HEK293 (cell line): Measurements from ENCODE around the gene PDE9A.

Experiments
- CTCF ChIA-PET: fragments of 350-600 bp; formaldehyde crosslinking; extraction: SDS; loops from one replicate; lab custom pipeline; 2021; ENCODE audit warnings: antibody characterized with exemption; lab: Yijun Ruan, JAX
- POLR2A ChIA-PET: fragments of 300-600 bp; formaldehyde crosslinking; extraction: SDS; loops from one replicate; lab custom pipeline; 2020; ENCODE audit warnings: antibody characterized with exemption, inconsistent platforms; lab: Yijun Ruan, JAX
- H3K27ac ChIP-seq: fragments of 200-500 bp; sonication (Bioruptor generic); 2 replicates; pipeline ENCODE4 v1.5.1; 2014; ENCODE audit warnings: low read depth, low read length, control low read depth, inconsistent platforms; ENCODE audit errors: extremely low read depth
- H3K36me3 ChIP-seq, 2 experiments: fragments of 200-500 bp in 1 of 2; sonication (Bioruptor generic) in 1 of 2; 1 replicate in 1 of 2; 2 replicates in 1 of 2; pipeline ENCODE4 v1.5.1; 2014 to 2017; ENCODE audit warnings: inconsistent platforms in 2 of 2, low read length in 2 of 2; ENCODE audit not compliant: control insufficient read depth in 2 of 2, insufficient read depth in 1 of 2
- H3K4me1 ChIP-seq: fragments of 200-500 bp; sonication (Bioruptor generic); 2 replicates; pipeline ENCODE4 v1.5.1; 2014; ENCODE audit warnings: mild to moderate bottlenecking, low read length, inconsistent platforms; ENCODE audit not compliant: control insufficient read depth, insufficient read depth
- H3K4me3 ChIP-seq: 2 replicates; pipeline ENCODE4 v1.5.1; 2011; ENCODE audit warnings: low read depth, mild to moderate bottlenecking, control low read depth, low read length, moderate library complexity
- H3K9me3 ChIP-seq: fragments of 200-500 bp; sonication (Bioruptor generic); 2 replicates; pipeline ENCODE4 v1.5.1; 2014; ENCODE audit warnings: low read depth, low read length, inconsistent platforms; ENCODE audit not compliant: control insufficient read depth, insufficient read depth
- GFI1B ChIP-seq: fragments of 450-650 bp; formaldehyde crosslinking; IDR thresholded peaks from 2 replicates; pipeline ENCODE4 v1.5.1; 2016; ENCODE audit warnings: missing biosample characterization, missing genetic modification characterization
- KLF1 ChIP-seq: fragments of 450-650 bp; formaldehyde crosslinking; IDR thresholded peaks from 2 replicates; pipeline ENCODE4 v1.5.1; 2016; ENCODE audit warnings: missing biosample characterization, missing genetic modification characterization
- KLF9 ChIP-seq: fragments of 450-650 bp; formaldehyde crosslinking; IDR thresholded peaks from 2 replicates; pipeline ENCODE4 v1.5.1; 2016; ENCODE audit warnings: missing biosample characterization, missing genetic modification characterization, low read depth
- MZF1 ChIP-seq: fragments of 450-650 bp; formaldehyde crosslinking; IDR thresholded peaks from 2 replicates; pipeline ENCODE4 v1.5.1; 2017; ENCODE audit warnings: missing biosample characterization, missing genetic modification characterization, borderline replicate concordance
- REST ChIP-seq: fragments of 450-650 bp; formaldehyde crosslinking; IDR thresholded peaks from 2 replicates; pipeline ENCODE4 v1.5.1; 2016; ENCODE audit warnings: missing biosample characterization, missing genetic modification characterization
- SCRT2 ChIP-seq: fragments of 450-650 bp; formaldehyde crosslinking; IDR thresholded peaks from 2 replicates; pipeline ENCODE4 v1.5.1; 2016; ENCODE audit warnings: missing biosample characterization, missing genetic modification characterization
- YY1 ChIP-seq: fragments of 450-650 bp; formaldehyde crosslinking; IDR thresholded peaks from 2 replicates; pipeline ENCODE4 v1.5.1; 2018; ENCODE audit warnings: missing biosample characterization, missing genetic modification characterization
- ZBTB8A ChIP-seq: fragments of 450-650 bp; formaldehyde crosslinking; IDR thresholded peaks from 2 replicates; pipeline ENCODE4 v1.5.1; 2016; ENCODE audit warnings: missing biosample characterization, missing genetic modification characterization
- ZFP41 ChIP-seq: fragments of 450-650 bp; formaldehyde crosslinking; IDR thresholded peaks from 2 replicates; pipeline ENCODE4 v1.5.1; 2016; ENCODE audit warnings: missing biosample characterization, missing genetic modification characterization, borderline replicate concordance
- ZNF114 ChIP-seq: fragments of 450-650 bp; formaldehyde crosslinking; IDR thresholded peaks from 2 replicates; pipeline ENCODE4 v1.5.0; 2017; ENCODE audit warnings: missing biosample characterization, missing genetic modification characterization
- ZNF148 ChIP-seq: fragments of 450-650 bp; formaldehyde crosslinking; IDR thresholded peaks from 2 replicates; pipeline ENCODE4 v1.5.0; 2017; ENCODE audit warnings: missing biosample characterization, missing genetic modification characterization, borderline replicate concordance
- ZNF37A ChIP-seq: fragments of 450-650 bp; IDR thresholded peaks from 2 replicates; pipeline ENCODE4 v1.5.1; 2018; ENCODE audit warnings: missing biosample characterization, missing genetic modification characterization
- ZNF561 ChIP-seq: fragments of 450-650 bp; IDR thresholded peaks from 2 replicates; pipeline ENCODE4 v1.5.1; 2018; ENCODE audit warnings: missing biosample characterization, missing genetic modification characterization, borderline replicate concordance
- ZNF580 ChIP-seq: fragments of 450-650 bp; formaldehyde crosslinking; IDR thresholded peaks from 2 replicates; pipeline ENCODE4 v1.5.1; 2016; ENCODE audit warnings: missing biosample characterization, missing genetic modification characterization
- ZNF626 ChIP-seq: fragments of 450-650 bp; sonication (Bioruptor Pico); formaldehyde crosslinking; IDR thresholded peaks from 2 replicates; pipeline ENCODE4 v1.5.1; 2018; ENCODE audit warnings: missing biosample characterization, missing genetic modification characterization, inconsistent platforms
- ZNF664 ChIP-seq: fragments of 450-650 bp; formaldehyde crosslinking; IDR thresholded peaks from 2 replicates; pipeline ENCODE4 v1.5.1; 2016; ENCODE audit warnings: missing biosample characterization, missing genetic modification characterization
- ZNF670 ChIP-seq: fragments of 450-650 bp; formaldehyde crosslinking; IDR thresholded peaks from 2 replicates; pipeline ENCODE4 v1.5.1; 2016; ENCODE audit warnings: missing biosample characterization, missing genetic modification characterization, low read depth
- ZNF792 ChIP-seq: fragments of 450-650 bp; formaldehyde crosslinking; IDR thresholded peaks from 2 replicates; pipeline ENCODE4 v1.5.1; 2016; ENCODE audit warnings: missing biosample characterization, missing genetic modification characterization
- ZSCAN18 ChIP-seq: fragments of 450-650 bp; formaldehyde crosslinking; IDR thresholded peaks from 2 replicates; pipeline ENCODE4 v1.5.1; 2016; ENCODE audit warnings: missing biosample characterization, missing genetic modification characterization

The PDE9A gene

DNA sequence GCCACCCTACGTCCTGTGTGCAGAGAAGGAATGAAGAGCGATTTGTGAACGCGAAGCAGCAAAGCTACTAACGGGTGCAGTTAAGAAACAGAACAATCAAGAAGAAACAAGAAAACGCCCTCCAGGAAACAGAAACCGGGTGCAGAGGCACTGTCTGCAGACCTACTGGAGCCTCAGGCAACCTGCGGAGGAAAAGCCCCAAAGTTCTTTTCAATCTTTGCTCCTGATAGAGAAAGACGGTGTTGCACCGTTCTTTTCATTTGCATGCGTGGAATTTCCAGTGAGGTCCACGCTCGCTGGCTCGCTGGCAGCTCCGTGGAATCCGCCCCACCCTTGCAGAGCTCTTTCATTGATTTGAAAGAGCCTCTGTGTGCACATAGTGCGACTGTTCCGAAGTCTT lies 37.0 kb upstream of the PDE9A start:
- H3K36me3 ChIP-seq = no peaks in the 10 kb centered on the region
- CTCF ChIA-PET = no interaction called here
- POLR2A ChIA-PET = no interaction called here
- no peak overlapping the region for H3K4me3 ChIP-seq
- no peak overlapping the region for H3K27ac ChIP-seq
- H3K9me3 ChIP-seq = no peaks in the 10 kb centered on the region
- no peaks in the 10 kb centered on the region for H3K4me1 ChIP-seq
- no peak for TF ChIP-seq ZNF670
- TF ChIP-seq ZNF664 (tag by site-specific recombination) = no peak
- no peak for TF ChIP-seq ZNF792 (tag by site-specific recombination)
- TF ChIP-seq ZNF114 (tag by site-specific recombination) = no peak
- no peak for TF ChIP-seq KLF9 (tag by site-specific recombination)
- no peak for TF ChIP-seq YY1 (tag by site-specific recombination)
- TF ChIP-seq ZFP41 (tag by site-specific recombination) = no peak
- no peak for TF ChIP-seq GFI1B
- TF ChIP-seq KLF1 = no peak
- no peak for TF ChIP-seq MZF1 (tag by site-specific recombination)
- TF ChIP-seq SCRT2 (tag by site-specific recombination) = no peak
- TF ChIP-seq REST (tag by site-specific recombination) = no peak
- no peak for TF ChIP-seq ZBTB8A (tag by site-specific recombination)
- TF ChIP-seq ZNF580 = no peak
- no peak for TF ChIP-seq ZNF148 (tag by site-specific recombination)
- TF ChIP-seq ZNF561 = no peak

DNA sequence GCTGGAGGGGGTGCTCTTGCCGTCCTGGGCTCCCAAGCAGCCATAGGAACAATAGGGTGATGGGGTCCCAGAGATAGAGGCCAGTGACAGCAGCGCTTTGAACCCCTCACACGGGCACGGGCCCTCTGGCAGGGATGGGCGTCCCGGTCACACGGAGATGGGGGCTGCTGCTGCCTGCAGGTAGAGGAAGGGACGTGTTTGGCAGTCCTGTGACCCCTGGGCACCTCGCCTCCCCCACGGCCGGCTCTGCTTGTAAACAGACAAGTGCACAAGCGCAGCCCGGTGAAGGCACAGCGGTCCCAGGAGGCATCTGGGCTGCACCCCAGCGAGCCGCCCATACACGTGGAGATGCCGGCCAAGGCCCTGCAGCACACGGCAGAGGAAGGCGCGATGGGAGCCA lies 36.5 kb upstream of the PDE9A start:
- ChIA-PET POLR2A (no interaction called here), CTCF (no interaction called here)
- TF ChIP-seq ZSCAN18 (tag by site-specific recombination) = no peak
- no peak for TF ChIP-seq ZNF37A (tag by site-specific recombination)
- no peak for TF ChIP-seq ZNF626
- H3K4me1 ChIP-seq = no peaks in the 10 kb centered on the region
- no peaks in the 10 kb centered on the region for H3K9me3 ChIP-seq
- no peak overlapping the region for H3K27ac ChIP-seq
- H3K36me3 ChIP-seq = no peaks in the 10 kb centered on the region
- no peak overlapping the region for H3K4me3 ChIP-seq
